ENCODE measurements around the gene KCNMA1.

The KCNMA1 gene

DNA sequence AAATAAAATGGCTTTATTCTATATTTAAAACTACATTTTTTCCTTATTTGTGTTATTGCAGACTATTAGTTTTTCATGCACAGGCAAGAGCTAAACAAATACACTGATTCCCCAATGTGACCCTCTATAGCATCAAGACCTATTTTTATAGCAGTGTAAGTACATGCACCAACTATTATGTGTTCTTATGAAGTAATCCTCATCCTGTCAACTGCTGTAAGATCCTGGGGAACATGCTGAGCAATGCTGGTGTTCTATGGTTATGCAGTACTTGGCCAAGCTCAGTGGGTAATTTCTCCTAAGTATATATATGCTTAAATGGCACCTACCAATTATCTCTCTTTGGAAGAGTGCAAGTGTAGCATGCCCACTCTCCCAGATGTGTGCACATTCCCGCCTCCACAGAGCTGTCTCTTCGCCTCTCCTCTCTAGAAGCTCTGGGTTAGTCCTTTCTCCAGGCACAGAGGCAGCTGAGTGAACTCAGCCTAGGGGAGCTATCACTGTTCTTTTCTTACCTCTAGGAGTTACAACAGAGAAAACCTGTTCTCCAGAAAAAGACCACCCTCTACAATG lies 428.8 kb downstream of the KCNMA1 start:
- DNase-seq (ENCODE audit: low read depth, low spot score), result no peak
- Histone ChIP-seq H3K9me3 (ENCODE audit: insufficient read depth, low read length) (peaks cover 11% of the 10 kb centered on the region), H3K27me3 (ENCODE audit: insufficient read depth, insufficient read length) (no peaks in the 10 kb centered on the region), H3K36me3 (ENCODE audit: insufficient read depth, insufficient read length, low read length) (no peaks in the 10 kb centered on the region), H3K4me1 (ENCODE audit: insufficient read depth, insufficient read length) (no peaks in the 10 kb centered on the region), H3K9ac (ENCODE audit: insufficient read length, low read depth) (no peak overlapping the region), H3K4me3 (ENCODE audit: insufficient read length, low read depth) (no peak overlapping the region)
- TF ChIP-seq ZNF274 (IDR thresholded peaks at IDR 0.05; ENCODE audit: low read depth, low read length) (no peak), SUZ12 (IDR thresholded peaks at IDR 0.05; ENCODE audit: extremely low read depth, insufficient read depth, insufficient read length) (no peak), YY1 (IDR thresholded peaks at IDR 0.05; ENCODE audit: insufficient read depth, insufficient read length) (no peak)

DNA sequence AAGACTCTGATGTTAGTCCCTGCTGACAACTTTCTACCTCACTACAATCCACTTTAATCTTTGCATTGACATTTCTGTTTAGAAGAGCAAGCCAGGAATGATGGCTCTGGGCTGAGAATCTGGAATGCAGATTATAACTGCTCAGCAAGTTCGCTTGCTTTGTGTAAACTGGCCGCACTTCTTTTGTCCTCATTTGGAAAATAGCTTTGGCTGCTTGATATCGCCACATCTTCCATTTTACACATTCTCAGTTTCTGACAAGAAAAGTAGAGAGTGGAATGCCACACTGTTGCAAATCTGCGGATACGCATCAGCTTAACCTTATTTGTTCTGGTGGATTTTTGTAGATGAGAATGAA lies 429.8 kb downstream of the KCNMA1 start:
- Histone ChIP-seq H3K4me3 (ENCODE audit: insufficient read length, low read depth) (no peak overlapping the region), H3K9me3 (ENCODE audit: insufficient read depth, low read length) (peaks cover 11% of the 10 kb centered on the region), H3K36me3 (ENCODE audit: insufficient read depth, insufficient read length, low read length) (no peaks in the 10 kb centered on the region), H3K9ac (ENCODE audit: insufficient read length, low read depth) (no peak overlapping the region), H3K4me1 (ENCODE audit: insufficient read depth, insufficient read length) (no peaks in the 10 kb centered on the region), H3K27me3 (ENCODE audit: insufficient read depth, insufficient read length) (no peaks in the 10 kb centered on the region)
- no peak for TF ChIP-seq SUZ12 (IDR thresholded peaks at IDR 0.05; ENCODE audit: extremely low read depth, insufficient read depth, insufficient read length)
- TF ChIP-seq YY1 (IDR thresholded peaks at IDR 0.05; ENCODE audit: insufficient read depth, insufficient read length), result no peak
- TF ChIP-seq ZNF274 (IDR thresholded peaks at IDR 0.05; ENCODE audit: low read depth, low read length), result no peak
- DNase-seq (ENCODE audit: low read depth, low spot score), result no peak

DNA sequence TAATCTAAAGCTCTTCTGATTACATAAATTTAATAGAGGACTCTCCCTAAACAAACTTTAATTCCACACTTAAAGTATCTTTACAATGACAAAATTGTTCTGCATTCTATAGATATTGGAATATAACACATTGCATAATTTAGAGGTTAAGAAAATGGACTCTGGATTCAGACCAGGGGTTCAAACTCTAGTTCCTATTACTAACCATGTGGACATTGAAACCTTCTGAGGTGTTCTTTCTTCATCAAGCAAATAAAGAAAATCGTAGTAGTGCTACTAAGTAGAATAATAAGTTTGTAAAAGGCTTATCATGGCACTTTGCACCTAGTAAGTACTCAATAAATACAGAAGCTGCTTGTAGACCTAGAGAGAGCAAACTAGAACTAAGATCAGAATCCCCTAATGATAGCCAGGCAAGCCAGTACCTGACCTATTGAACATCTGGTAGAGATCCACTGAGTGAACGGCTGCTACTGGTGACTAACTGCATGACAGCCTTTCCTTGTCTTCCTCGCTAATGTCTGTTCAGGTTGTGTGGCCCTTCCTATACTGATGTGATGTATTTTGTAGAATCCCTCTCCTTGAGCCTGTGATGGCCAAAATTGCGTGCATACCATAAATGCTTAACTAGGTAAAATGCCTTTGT lies 430.3 kb downstream of the KCNMA1 start:
- Histone ChIP-seq H3K36me3 (ENCODE audit: insufficient read depth, insufficient read length, low read length) (no peaks in the 10 kb centered on the region), H3K4me3 (ENCODE audit: insufficient read length, low read depth) (no peak overlapping the region), H3K4me1 (ENCODE audit: insufficient read depth, insufficient read length) (no peaks in the 10 kb centered on the region), H3K27me3 (ENCODE audit: insufficient read depth, insufficient read length) (no peaks in the 10 kb centered on the region), H3K9me3 (ENCODE audit: insufficient read depth, low read length) (peaks cover 11% of the 10 kb centered on the region), H3K9ac (ENCODE audit: insufficient read length, low read depth) (no peak overlapping the region)
- DNase-seq (ENCODE audit: low read depth, low spot score), result no peak
- no peak for TF ChIP-seq YY1 (IDR thresholded peaks at IDR 0.05; ENCODE audit: insufficient read depth, insufficient read length)
- TF ChIP-seq ZNF274 (IDR thresholded peaks at IDR 0.05; ENCODE audit: low read depth, low read length), result no peak
- TF ChIP-seq SUZ12 (IDR thresholded peaks at IDR 0.05; ENCODE audit: extremely low read depth, insufficient read depth, insufficient read length), result no peak

DNA sequence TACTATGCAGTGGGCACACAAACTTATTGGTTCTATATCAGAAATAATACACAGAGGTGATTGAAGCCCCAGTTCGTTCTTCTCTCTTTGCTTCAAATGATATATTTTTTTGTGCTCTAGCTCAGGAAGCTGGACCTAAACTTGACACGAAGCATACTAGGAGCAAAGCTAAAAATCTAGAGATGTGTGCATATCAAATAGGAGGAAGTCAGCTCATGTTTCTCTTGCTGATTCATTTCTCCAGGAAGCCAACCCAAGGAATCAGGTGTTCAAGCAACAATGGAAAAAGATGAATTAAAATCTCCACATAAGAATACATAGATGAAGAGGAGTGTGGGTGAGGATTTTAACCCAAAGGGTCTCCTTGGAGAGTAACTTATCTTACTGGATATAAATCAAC lies 432.5 kb downstream of the KCNMA1 start:
- DNase-seq (ENCODE audit: low read depth, low spot score), result no peak
- Histone ChIP-seq H3K27me3 (ENCODE audit: insufficient read depth, insufficient read length) (no peaks in the 10 kb centered on the region), H3K9me3 (ENCODE audit: insufficient read depth, low read length) (peaks cover 11% of the 10 kb centered on the region), H3K9ac (ENCODE audit: insufficient read length, low read depth) (no peak overlapping the region), H3K36me3 (ENCODE audit: insufficient read depth, insufficient read length, low read length) (no peaks in the 10 kb centered on the region), H3K4me3 (ENCODE audit: insufficient read length, low read depth) (no peak overlapping the region), H3K4me1 (ENCODE audit: insufficient read depth, insufficient read length) (no peaks in the 10 kb centered on the region)
- TF ChIP-seq ZNF274 (IDR thresholded peaks at IDR 0.05; ENCODE audit: low read depth, low read length) (no peak), SUZ12 (IDR thresholded peaks at IDR 0.05; ENCODE audit: extremely low read depth, insufficient read depth, insufficient read length) (no peak), YY1 (IDR thresholded peaks at IDR 0.05; ENCODE audit: insufficient read depth, insufficient read length) (no peak)

DNA sequence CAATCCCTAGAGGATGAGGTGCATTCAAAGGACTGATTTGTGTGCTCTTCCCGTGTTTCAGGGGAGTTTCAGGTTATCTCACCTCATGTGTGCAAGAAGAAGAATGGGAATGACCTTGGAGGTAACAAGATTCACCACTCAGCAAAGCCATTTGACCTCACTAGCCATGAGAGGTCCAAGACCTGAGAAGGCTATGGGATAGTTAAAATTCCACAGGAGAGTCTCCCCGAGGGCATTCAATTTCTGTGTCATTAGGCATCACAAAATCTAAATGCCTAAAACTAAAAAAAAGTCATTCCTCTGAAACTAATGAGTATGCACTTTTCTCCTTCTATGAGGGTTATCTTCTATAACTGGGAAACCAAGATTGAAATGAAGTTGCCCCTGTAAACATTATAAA lies 433.4 kb downstream of the KCNMA1 start:
- DNase-seq (ENCODE audit: low read depth, low spot score), result no peak
- no peak overlapping the region for H3K4me3 ChIP-seq (ENCODE audit: insufficient read length, low read depth)
- TF ChIP-seq YY1 (IDR thresholded peaks at IDR 0.05; ENCODE audit: insufficient read depth, insufficient read length) (no peak), ZNF274 (IDR thresholded peaks at IDR 0.05; ENCODE audit: low read depth, low read length) (no peak), SUZ12 (IDR thresholded peaks at IDR 0.05; ENCODE audit: extremely low read depth, insufficient read depth, insufficient read length) (no peak)
- H3K27me3 ChIP-seq (ENCODE audit: insufficient read depth, insufficient read length), result no peaks in the 10 kb centered on the region
- no peaks in the 10 kb centered on the region for H3K36me3 ChIP-seq (ENCODE audit: insufficient read depth, insufficient read length, low read length)
- no peaks in the 10 kb centered on the region for H3K4me1 ChIP-seq (ENCODE audit: insufficient read depth, insufficient read length)
- peaks cover 11% of the 10 kb centered on the region for H3K9me3 ChIP-seq (ENCODE audit: insufficient read depth, low read length)
- no peak overlapping the region for H3K9ac ChIP-seq (ENCODE audit: insufficient read length, low read depth)

DNA sequence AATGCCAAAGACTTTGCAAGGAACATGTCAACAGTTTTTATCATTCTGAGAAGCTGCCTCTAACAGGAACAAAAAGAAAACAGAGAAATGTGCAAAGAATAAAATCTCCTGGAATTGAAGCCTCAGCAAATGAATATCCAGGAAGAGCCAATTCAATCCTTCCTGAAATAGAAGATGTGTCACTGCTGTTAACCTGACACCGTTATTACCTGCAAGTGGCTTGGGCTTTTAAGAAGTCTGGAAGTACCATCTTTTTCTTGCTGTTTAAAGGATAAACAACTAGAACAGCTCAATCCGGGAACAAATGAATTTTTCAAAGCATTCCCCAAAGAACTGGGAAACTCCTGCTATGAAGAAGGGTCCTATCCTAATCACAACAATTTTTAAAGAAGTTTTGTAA lies 434.8 kb downstream of the KCNMA1 start:
- H3K36me3 ChIP-seq (ENCODE audit: insufficient read depth, insufficient read length, low read length), result no peaks in the 10 kb centered on the region
- peaks cover 11% of the 10 kb centered on the region for H3K9me3 ChIP-seq (ENCODE audit: insufficient read depth, low read length)
- no peak overlapping the region for H3K4me3 ChIP-seq (ENCODE audit: insufficient read length, low read depth)
- no peak for DNase-seq (ENCODE audit: low read depth, low spot score)
- H3K4me1 ChIP-seq (ENCODE audit: insufficient read depth, insufficient read length), result no peaks in the 10 kb centered on the region
- no peaks in the 10 kb centered on the region for H3K27me3 ChIP-seq (ENCODE audit: insufficient read depth, insufficient read length)
- no peak for TF ChIP-seq YY1 (IDR thresholded peaks at IDR 0.05; ENCODE audit: insufficient read depth, insufficient read length)
- TF ChIP-seq SUZ12 (IDR thresholded peaks at IDR 0.05; ENCODE audit: extremely low read depth, insufficient read depth, insufficient read length), result no peak
- no peak for TF ChIP-seq ZNF274 (IDR thresholded peaks at IDR 0.05; ENCODE audit: low read depth, low read length)
- no peak overlapping the region for H3K9ac ChIP-seq (ENCODE audit: insufficient read length, low read depth)

DNA sequence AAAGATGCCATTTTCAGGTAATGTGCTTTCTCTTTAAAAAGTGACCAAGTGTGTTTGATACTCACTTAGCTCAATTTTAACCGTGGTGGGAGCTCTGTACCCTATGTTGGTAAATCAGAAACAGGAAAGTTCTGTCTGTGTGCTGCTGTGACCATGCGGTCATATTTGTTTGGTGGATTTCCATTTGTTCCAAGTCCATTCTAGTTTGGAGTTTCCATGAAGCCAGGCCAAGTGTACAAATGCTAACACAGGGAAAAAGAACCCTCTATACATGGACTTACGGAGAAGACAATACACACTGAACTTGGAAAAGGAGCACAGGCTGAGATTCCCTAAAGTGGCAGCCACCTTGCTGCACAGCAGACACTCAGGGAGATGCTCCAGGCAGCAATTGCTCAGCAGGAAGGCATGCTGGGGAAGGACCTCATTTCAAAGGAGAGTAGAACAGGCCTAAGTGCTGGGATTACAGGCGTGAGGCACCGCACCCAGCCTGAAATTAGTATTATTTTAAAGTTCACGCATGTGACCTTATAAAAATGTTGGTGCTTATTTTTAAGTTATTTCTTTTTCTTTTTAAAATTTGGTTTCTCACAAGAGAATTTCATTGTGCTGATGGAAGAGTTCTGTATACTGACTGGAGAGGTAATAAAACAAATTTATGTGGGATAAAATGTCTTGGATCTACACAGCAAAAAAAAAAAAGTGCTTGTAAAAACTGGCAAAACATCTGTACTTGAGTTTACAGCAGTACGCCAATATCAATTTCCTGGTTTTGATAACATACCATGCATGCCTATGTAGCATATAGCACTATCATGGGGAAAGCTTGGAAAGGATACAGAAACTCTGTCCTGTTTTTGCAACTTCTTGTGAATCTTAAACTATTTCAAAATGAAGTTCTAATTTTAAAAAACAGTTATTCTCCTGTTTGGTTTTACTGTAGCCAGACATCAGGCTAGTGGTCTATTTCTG lies 436.2 kb downstream of the KCNMA1 start:
- no peaks in the 10 kb centered on the region for H3K36me3 ChIP-seq (ENCODE audit: insufficient read depth, insufficient read length, low read length)
- H3K4me3 ChIP-seq (ENCODE audit: insufficient read length, low read depth), result no peak overlapping the region
- no peak overlapping the region for H3K9ac ChIP-seq (ENCODE audit: insufficient read length, low read depth)
- H3K9me3 ChIP-seq (ENCODE audit: insufficient read depth, low read length), result peaks cover 11% of the 10 kb centered on the region
- no peak for TF ChIP-seq ZNF274 (IDR thresholded peaks at IDR 0.05; ENCODE audit: low read depth, low read length)
- TF ChIP-seq YY1 (IDR thresholded peaks at IDR 0.05; ENCODE audit: insufficient read depth, insufficient read length), result no peak
- TF ChIP-seq SUZ12 (IDR thresholded peaks at IDR 0.05; ENCODE audit: extremely low read depth, insufficient read depth, insufficient read length), result no peak
- no peaks in the 10 kb centered on the region for H3K27me3 ChIP-seq (ENCODE audit: insufficient read depth, insufficient read length)
- no peaks in the 10 kb centered on the region for H3K4me1 ChIP-seq (ENCODE audit: insufficient read depth, insufficient read length)
- no peak for DNase-seq (ENCODE audit: low read depth, low spot score)

Data from NT2/D1 (cell line).